Liver (tissue), 9 donors: ENCODE data around the gene CYP4F3. TPM values are rescaled to one million over a fixed set of nuclear protein-coding genes. Genes with fewer than 3 reads are reported as not detected.

Experiments used
- DNase-seq: peaks from one replicate; pipeline ENCODE4 v3.0.0-alpha.2; 2017; ENCODE audit warnings: low spot score
- H3K27ac ChIP-seq, 2 donors: one replicate each; pipeline ENCODE4 v1.7.0; 2013; ENCODE audit warnings: inconsistent platforms in 2 of 2, low read length in 2 of 2, control low read depth in 1 of 2, low read depth in 1 of 2, mild to moderate bottlenecking in 1 of 2
- H3K27me3 ChIP-seq, 4 donors: one replicate each; pipeline versions ENCODE4 v1.6.1 to v1.7.0; 2013; ENCODE audit warnings: low read length in 3 of 4, inconsistent platforms in 1 of 4, mild to moderate bottlenecking in 1 of 4, moderate library complexity in 1 of 4; ENCODE audit not compliant: control insufficient read depth in 4 of 4, insufficient read depth in 4 of 4
- H3K36me3 ChIP-seq, 4 donors: one replicate each; pipeline versions ENCODE4 v1.6.1 to v1.7.0; 2013; ENCODE audit warnings: low read length in 3 of 4, mild to moderate bottlenecking in 3 of 4, low read depth in 1 of 4, moderate library complexity in 1 of 4; ENCODE audit not compliant: control insufficient read depth in 4 of 4, insufficient read depth in 3 of 4
- H3K4me1 ChIP-seq, 4 donors: one replicate each; pipeline versions ENCODE4 v1.6.1 to v1.7.0; 2013; ENCODE audit warnings: low read length in 3 of 4, mild to moderate bottlenecking in 3 of 4, moderate library complexity in 1 of 4; ENCODE audit not compliant: control insufficient read depth in 4 of 4, insufficient read depth in 4 of 4
- H3K4me3 ChIP-seq, 3 donors: one replicate each; pipeline versions ENCODE4 v1.6.1 to v1.7.0; 2013; ENCODE audit warnings: low read length in 3 of 3, control low read depth in 1 of 3, low read depth in 1 of 3, mild to moderate bottlenecking in 1 of 3
- H3K9ac ChIP-seq, 2 donors: one replicate each; pipeline ENCODE4 v1.7.0; 2013; ENCODE audit warnings: low read length in 2 of 2, mild to moderate bottlenecking in 2 of 2, moderate library complexity in 2 of 2, control low read depth in 1 of 2, low read depth in 1 of 2
- H3K9me3 ChIP-seq, 4 donors: one replicate each; pipeline versions ENCODE4 v1.6.1 to v1.7.0; 2013; ENCODE audit warnings: low read length in 3 of 4; ENCODE audit not compliant: control insufficient read depth in 4 of 4
- CTCF ChIP-seq: fragments of 150-350 bp; IDR thresholded peaks from 2 replicates; pipeline ENCODE4 v1.5.1; 2017; ENCODE audit warnings: improper control_type of control experiment, low read depth, low read length; ENCODE audit not compliant: missing input control
- EGR1 ChIP-seq, 2 donors: IDR thresholded peaks; 2 replicates each; pipeline ENCODE4 v1.6.1; 2016 to 2018; ENCODE audit warnings: antibody characterized with exemption in 2 of 2, low read depth in 2 of 2
- FOXA1 ChIP-seq: IDR thresholded peaks from 2 replicates; pipeline ENCODE4 v1.6.1; 2016; ENCODE audit warnings: antibody characterized with exemption
- FOXA2 ChIP-seq: IDR thresholded peaks from 2 replicates; pipeline ENCODE4 v1.6.1; 2016; ENCODE audit warnings: antibody characterized with exemption
- HNF4A ChIP-seq, 2 donors: conservative IDR thresholded peaks; 2 replicates each; pipeline ENCODE4 v1.6.1; 2016; ENCODE audit warnings: antibody characterized with exemption in 2 of 2, mild to moderate bottlenecking in 2 of 2
- HNF4G ChIP-seq: IDR thresholded peaks from 2 replicates; pipeline ENCODE4 v1.6.1; 2016; ENCODE audit warnings: antibody characterized with exemption
- JUND ChIP-seq, 2 donors: IDR thresholded peaks; 2 replicates each; pipeline ENCODE4 v1.6.1; 2016; ENCODE audit warnings: antibody characterized with exemption in 2 of 2
- RAD21 ChIP-seq, 2 donors: IDR thresholded peaks; 2 replicates each; pipeline ENCODE4 v1.6.1; 2016; ENCODE audit warnings: antibody characterized with exemption in 2 of 2, mild to moderate bottlenecking in 2 of 2
- RXRA ChIP-seq, 2 donors: IDR thresholded peaks; 2 replicates each; pipeline ENCODE4 v1.6.1; 2017 to 2018; ENCODE audit warnings: antibody characterized with exemption in 2 of 2, mild to moderate bottlenecking in 1 of 2
- SP1 ChIP-seq: IDR thresholded peaks from 2 replicates; pipeline ENCODE4 v1.6.1; 2018; ENCODE audit warnings: antibody characterized with exemption, mild to moderate bottlenecking
- TAF1 ChIP-seq: conservative IDR thresholded peaks from 2 replicates; pipeline ENCODE4 v1.6.1; 2016; ENCODE audit warnings: antibody characterized with exemption, mild to moderate bottlenecking
- YY1 ChIP-seq: IDR thresholded peaks from 2 replicates; pipeline ENCODE4 v1.6.1; 2016; ENCODE audit warnings: antibody characterized with exemption, mild to moderate bottlenecking
- ZBTB33 ChIP-seq: IDR thresholded peaks from 2 replicates; pipeline ENCODE4 v1.6.1; 2016; ENCODE audit warnings: antibody characterized with exemption
- WGBS: extraction: QIAGEN DNeasy Blood & Tissue Kit; methylation state at CpG from one replicate; pipeline ENCODE4 v1.1.7; 2013; 5-methylcytosine and 5-hydroxymethylcytosine counted together
- polyA plus RNA-seq, 2 donors: library from polyadenylated mRNA; stranded (reverse) in 1 of 2; unstranded in 1 of 2; fragments of 200-250 nt in 1 of 2; fragments of >200 nt in 1 of 2; fragmentation: Nextera tagmentation in 1 of 2; extraction: Ambion mirVana in 1 of 2; gene quantifications; one replicate each; pipeline versions ENCODE4 v1.2.1 to v1.2.3, GENCODE V29; 2013 to 2015
- total RNA-seq, 2 donors: library from RNA; depleted of rRNA; stranded (reverse); fragments of >200 nt; gene quantifications; one replicate each; pipeline ENCODE4 v1.2.3, GENCODE V29; 2014
- TF ChIP-seq, protein P1 (sequence below): IDR thresholded peaks from 2 replicates; pipeline ENCODE4 v1.6.1; 2016; ENCODE audit warnings: antibody characterized with exemption
- TF ChIP-seq, protein P2 (sequence below): IDR thresholded peaks from 2 replicates; pipeline ENCODE4 v1.6.1; 2016; ENCODE audit warnings: antibody characterized with exemption, mild to moderate bottlenecking
- TF ChIP-seq, protein P3 (sequence below): IDR thresholded peaks from 2 replicates; pipeline ENCODE4 v1.6.1; 2016; ENCODE audit warnings: antibody characterized with exemption
- donor health status: healthy.
- donor health status: healthy.
- donor health status: healthy.
- donor health status: healthy.
- donor health status: healthy.

Gene CYP4F3
- total and polyA plus RNA-seq, 4 donors: 58.4 to 168 (median 128) TPM

DNA sequence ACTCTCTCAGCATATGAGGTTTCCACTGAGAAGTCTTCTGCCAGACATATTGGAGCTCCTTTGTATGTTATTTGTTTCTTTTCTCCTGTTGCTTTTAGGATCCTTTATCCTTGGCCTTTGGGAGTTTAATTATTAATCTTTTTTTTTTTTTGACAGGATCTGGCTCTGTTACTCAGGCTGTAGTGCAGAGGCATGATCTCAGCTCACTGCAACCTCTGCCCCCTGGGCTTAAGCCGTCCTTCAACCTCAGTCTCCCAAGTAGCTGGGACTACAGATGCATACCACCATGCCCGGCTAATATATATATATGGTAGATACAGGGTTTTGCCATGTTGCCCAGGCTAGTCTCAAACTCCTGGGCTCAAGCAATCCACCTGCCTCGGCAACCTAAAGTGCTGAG lies 6.6 kb upstream of the CYP4F3 start:
- no peak for DNase-seq
- no peaks in the 10 kb centered on the region for H3K36me3 ChIP-seq
- no peak overlapping the region for H3K9ac ChIP-seq
- H3K4me3 ChIP-seq: no peak overlapping the region
- H3K4me1 ChIP-seq: peaks cover 0 to 32% (median 14%) of the 10 kb centered on the region in 4 donors
- TF ChIP-seq HNF4G (no peak), HNF4A (conservative IDR thresholded peaks at IDR 0.05) (peak; percentile 67 to 81), SP1 (peak; percentile 22), EGR1 (IDR thresholded peaks at IDR 0.05; ENCODE audit: low read depth in 2 of 2) (no peak), RAD21 (IDR thresholded peaks at IDR 0.05) (peak; percentile 10 to 37), RXRA (IDR thresholded peaks at IDR 0.05) (peak in 1 of 2 donors; percentile 59), CTCF (no peak), JUND (IDR thresholded peaks at IDR 0.05) (peak; percentile 52 to 56), FOXA1 (no peak), FOXA2 (no peak)
- TF ChIP-seq, protein P1, sequence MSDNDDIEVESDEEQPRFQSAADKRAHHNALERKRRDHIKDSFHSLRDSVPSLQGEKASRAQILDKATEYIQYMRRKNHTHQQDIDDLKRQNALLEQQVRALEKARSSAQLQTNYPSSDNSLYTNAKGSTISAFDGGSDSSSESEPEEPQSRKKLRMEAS: peak; percentile 14
- TF ChIP-seq, protein P2, sequence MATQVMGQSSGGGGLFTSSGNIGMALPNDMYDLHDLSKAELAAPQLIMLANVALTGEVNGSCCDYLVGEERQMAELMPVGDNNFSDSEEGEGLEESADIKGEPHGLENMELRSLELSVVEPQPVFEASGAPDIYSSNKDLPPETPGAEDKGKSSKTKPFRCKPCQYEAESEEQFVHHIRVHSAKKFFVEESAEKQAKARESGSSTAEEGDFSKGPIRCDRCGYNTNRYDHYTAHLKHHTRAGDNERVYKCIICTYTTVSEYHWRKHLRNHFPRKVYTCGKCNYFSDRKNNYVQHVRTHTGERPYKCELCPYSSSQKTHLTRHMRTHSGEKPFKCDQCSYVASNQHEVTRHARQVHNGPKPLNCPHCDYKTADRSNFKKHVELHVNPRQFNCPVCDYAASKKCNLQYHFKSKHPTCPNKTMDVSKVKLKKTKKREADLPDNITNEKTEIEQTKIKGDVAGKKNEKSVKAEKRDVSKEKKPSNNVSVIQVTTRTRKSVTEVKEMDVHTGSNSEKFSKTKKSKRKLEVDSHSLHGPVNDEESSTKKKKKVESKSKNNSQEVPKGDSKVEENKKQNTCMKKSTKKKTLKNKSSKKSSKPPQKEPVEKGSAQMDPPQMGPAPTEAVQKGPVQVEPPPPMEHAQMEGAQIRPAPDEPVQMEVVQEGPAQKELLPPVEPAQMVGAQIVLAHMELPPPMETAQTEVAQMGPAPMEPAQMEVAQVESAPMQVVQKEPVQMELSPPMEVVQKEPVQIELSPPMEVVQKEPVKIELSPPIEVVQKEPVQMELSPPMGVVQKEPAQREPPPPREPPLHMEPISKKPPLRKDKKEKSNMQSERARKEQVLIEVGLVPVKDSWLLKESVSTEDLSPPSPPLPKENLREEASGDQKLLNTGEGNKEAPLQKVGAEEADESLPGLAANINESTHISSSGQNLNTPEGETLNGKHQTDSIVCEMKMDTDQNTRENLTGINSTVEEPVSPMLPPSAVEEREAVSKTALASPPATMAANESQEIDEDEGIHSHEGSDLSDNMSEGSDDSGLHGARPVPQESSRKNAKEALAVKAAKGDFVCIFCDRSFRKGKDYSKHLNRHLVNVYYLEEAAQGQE: peak; percentile 37
- no peaks in the 10 kb centered on the region for H3K27me3 ChIP-seq
- no peaks in the 10 kb centered on the region for H3K9me3 ChIP-seq
- peak overlapping the region; percentile 36 to 59 for H3K27ac ChIP-seq
- 31% methylated on average over 3 of the region's 3 CpGs for WGBS

DNA sequence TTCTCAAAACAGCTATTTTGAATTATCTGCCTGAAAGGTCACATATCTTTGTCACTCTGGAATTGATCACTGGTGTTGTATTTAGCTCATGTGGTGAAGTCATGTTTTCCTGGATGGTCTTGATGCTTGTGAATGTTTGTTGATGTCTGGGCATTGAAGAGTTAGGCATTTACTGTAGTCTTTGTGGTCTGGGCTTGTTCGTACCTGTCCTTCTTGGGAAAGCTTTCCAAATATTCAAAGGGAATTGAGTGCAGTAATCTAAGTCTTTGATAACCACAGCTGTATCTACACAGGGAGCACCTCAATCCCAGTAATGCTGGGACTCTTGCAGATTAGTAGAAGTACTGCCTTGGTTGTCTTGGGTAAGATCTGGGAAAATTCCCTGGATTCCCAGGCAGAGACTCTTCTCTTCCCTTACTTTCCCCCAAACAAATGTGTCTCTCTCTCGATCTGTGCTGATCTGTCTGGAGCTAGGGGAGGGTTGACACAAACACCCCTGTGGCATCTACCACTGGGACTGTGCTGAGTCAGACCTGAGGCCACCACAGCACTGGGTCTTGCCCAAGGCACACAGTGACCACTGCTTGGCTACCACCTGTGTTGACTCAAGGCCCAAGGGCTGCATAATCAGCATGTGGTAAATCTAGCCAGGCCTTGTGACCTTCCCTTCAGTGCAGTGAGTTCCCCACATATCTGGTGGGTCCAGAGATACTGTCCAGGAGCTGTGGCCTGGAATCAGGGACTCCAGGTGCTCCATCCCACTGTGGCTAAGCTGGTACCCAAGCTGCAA lies 5.5 kb upstream of the CYP4F3 start:
- DNase-seq: no peak
- TF ChIP-seq FOXA1 (peak; percentile 75), YY1 (peak; percentile 28), HNF4G (no peak), TAF1 (no peak), ZBTB33 (no peak), CTCF (no peak), RXRA (IDR thresholded peaks at IDR 0.05) (peak; percentile 72 to 83), RAD21 (IDR thresholded peaks at IDR 0.05) (peak in 1 of 2 donors; percentile 43)
- TF ChIP-seq, protein P3, sequence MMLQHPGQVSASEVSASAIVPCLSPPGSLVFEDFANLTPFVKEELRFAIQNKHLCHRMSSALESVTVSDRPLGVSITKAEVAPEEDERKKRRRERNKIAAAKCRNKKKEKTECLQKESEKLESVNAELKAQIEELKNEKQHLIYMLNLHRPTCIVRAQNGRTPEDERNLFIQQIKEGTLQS: no peak
- TF ChIP-seq, protein P2: no peak
- TF ChIP-seq, protein P1: peak; percentile 58

More for the DNA sequence above, 5.5 kb upstream of the CYP4F3 start:
- no peaks in the 10 kb centered on the region for H3K27me3 ChIP-seq
- no peaks in the 10 kb centered on the region for H3K9me3 ChIP-seq
- no peak overlapping the region for H3K9ac ChIP-seq
- peaks cover 5 to 43% (median 23%) of the 10 kb centered on the region in 4 donors for H3K4me1 ChIP-seq
- no peaks in the 10 kb centered on the region for H3K36me3 ChIP-seq
- H3K27ac ChIP-seq: peak overlapping the region; percentile 36 to 47
- 34% methylated on average over 2 of the region's 2 CpGs for WGBS
- H3K4me3 ChIP-seq: no peak overlapping the region
